NB4 (cell line): ENCODE results near the gene FAM110D.
A peak's percentile ranks its signal among the peaks of the same experiment; 100 is the strongest.

Source experiments
- DNase-seq: peaks from one replicate; pipeline ENCODE4 v3.0.0; 2010; ENCODE audit warnings: low read depth
- H3K4me3 ChIP-seq: one replicate; pipeline ENCODE4 v1.5.1; 2011; ENCODE audit warnings: mild to moderate bottlenecking, low read depth, low read length, moderate library complexity
- MYC ChIP-seq: IDR thresholded peaks from 2 replicates; pipeline ENCODE4 v1.6.1; 2011; ENCODE audit warnings: low read depth, low read length
- POLR2A ChIP-seq: IDR thresholded peaks from 2 replicates; pipeline ENCODE4 v1.6.1; 2011; ENCODE audit warnings: mild to moderate bottlenecking; ENCODE audit not compliant: insufficient read length; ENCODE audit errors: extremely low read depth
- TF ChIP-seq, protein P1 (sequence below): IDR thresholded peaks from one replicate; pipeline ENCODE4 v1.5.1; 2012; ENCODE audit warnings: low read depth, low read length
- TF ChIP-seq, protein P2 (sequence below): IDR thresholded peaks from 2 replicates; pipeline ENCODE4 v1.6.1; 2011; ENCODE audit warnings: low read depth, low read length

FAM110D gene

DNA sequence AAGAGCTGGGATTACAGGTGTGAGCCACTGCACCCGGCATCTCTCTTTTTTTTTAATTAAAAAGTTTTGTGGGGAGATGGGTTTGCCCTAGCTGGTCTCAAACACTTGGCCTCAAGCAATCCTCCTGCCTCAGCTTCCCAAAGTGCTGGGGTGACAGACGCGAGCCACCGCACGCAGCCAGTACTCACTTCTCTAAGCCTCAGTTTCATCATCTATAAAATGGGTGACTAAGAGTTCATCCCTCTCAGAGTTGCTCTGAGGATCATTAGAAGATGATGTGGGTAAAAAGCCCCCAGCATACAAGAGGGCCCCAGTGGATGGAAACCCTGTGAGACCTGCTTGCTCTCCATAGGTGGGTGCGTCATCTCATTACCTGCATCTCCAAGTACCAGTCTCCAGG lies 29.0 kb downstream of the FAM110D start:
- TF ChIP-seq, protein P1, sequence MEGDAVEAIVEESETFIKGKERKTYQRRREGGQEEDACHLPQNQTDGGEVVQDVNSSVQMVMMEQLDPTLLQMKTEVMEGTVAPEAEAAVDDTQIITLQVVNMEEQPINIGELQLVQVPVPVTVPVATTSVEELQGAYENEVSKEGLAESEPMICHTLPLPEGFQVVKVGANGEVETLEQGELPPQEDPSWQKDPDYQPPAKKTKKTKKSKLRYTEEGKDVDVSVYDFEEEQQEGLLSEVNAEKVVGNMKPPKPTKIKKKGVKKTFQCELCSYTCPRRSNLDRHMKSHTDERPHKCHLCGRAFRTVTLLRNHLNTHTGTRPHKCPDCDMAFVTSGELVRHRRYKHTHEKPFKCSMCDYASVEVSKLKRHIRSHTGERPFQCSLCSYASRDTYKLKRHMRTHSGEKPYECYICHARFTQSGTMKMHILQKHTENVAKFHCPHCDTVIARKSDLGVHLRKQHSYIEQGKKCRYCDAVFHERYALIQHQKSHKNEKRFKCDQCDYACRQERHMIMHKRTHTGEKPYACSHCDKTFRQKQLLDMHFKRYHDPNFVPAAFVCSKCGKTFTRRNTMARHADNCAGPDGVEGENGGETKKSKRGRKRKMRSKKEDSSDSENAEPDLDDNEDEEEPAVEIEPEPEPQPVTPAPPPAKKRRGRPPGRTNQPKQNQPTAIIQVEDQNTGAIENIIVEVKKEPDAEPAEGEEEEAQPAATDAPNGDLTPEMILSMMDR, result no peak
- TF ChIP-seq POLR2A (no peak), MYC (no peak)
- TF ChIP-seq, protein P2, sequence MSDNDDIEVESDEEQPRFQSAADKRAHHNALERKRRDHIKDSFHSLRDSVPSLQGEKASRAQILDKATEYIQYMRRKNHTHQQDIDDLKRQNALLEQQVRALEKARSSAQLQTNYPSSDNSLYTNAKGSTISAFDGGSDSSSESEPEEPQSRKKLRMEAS, result no peak
- no peak for DNase-seq
- H3K4me3 ChIP-seq, result no peak overlapping the region

DNA sequence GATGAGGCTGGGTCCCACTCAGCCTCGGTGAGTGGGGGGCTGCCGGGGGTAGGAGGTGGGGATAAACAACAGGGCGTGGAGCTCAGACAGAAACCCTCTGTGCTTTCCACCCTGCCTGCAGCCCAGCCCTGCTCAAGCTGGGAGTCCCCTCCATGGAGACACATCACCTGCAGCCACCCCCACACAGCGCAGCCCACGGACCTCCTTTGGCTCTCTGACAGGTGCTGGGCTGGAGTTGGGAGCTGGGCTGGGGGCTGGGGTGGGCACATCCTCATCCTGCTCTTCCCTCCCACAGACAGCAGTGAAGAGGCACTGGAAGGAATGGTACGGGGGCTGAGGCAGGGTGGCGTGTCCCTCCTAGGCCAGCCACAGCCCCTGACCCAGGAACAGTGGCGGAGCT lies 29.6 kb downstream of the FAM110D start:
- TF ChIP-seq, protein P2, result no peak
- TF ChIP-seq MYC (no peak), POLR2A (no peak)
- TF ChIP-seq, protein P1, result no peak
- H3K4me3 ChIP-seq, result no peak overlapping the region
- no peak for DNase-seq

DNA sequence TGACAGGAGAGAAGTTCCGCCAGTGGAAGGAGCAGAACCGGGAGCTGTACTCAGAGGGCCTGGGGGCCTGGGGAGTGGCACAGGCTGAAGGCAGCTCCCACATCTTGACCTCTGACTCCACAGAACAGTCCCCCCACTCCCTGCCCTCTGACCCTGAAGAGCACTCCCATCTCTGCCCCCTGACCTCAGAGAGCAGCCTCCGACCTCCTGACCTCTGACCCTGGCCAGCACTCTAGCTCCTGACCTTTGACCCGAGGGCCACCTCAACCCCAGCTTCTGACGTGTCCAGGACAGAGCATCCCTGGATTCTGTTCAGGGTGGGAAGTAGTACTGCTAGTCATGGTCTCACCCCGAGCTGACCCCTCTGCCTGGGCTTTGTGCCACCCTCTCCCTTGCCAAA lies 30.5 kb downstream of the FAM110D start:
- no peak overlapping the region for H3K4me3 ChIP-seq
- TF ChIP-seq, protein P2, result no peak
- TF ChIP-seq, protein P1, result no peak
- no peak for DNase-seq

DNA sequence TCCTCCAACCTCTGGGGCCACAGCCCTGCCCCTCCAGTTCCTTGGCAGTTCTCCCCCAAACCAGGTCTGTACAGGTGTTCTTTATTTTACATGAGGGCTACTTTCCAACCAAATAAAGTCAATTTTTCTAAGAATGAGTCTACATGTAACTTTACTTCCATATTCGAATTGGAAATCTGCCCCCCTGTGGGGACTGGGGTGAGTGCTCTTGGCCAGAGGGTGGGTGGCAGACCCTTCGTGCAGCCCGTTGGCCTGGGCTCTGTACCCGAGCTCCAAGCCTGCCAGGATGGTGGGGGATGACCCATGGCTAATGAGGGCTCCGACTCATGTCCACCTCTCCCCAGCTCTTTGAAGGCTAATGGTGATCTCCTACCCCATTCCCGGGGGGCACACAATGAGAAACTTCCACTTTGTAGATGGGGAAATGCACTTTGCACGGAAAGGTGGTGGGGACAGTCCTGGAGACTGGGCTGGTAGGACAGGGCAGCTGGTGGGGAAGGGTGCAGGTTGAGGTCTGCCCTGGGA lies 30.9 kb downstream of the FAM110D start:
- no peak overlapping the region for H3K4me3 ChIP-seq
- TF ChIP-seq, protein P1, result no peak
- TF ChIP-seq, protein P2, result no peak
- TF ChIP-seq MYC, result no peak
- no peak for DNase-seq

DNA sequence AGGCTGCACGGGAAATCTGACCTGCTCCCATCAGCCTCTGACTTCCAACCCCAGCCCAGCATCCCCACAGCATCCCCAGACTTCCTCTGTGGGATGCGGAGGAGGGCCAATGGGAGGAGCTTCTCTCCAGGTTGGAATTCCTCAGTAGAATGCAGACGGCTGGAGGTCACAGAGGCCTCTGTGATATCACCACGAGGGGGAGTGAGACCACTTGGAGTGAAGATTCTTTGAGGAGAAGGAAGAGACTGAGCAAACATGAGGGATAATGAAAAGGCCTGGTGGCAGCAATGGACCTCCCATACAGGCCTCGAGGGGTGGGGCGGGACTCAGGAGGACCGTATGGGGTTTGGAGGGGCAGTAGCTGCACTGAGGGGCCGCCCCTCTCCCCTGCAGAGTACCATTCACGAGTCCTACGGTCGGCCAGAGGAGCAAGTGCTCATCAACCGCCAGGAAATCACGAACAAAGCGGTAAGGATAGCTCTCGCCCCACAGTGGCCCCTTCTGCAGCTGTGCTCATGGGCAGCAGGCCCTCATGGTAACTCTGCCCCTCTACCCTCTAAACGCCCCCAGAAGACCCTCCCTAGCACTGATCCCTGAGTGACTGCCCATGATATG lies 31.6 kb downstream of the FAM110D start, which contains the start of gene CATSPER4:
TSS of gene CATSPER4 (plus strand) at position 230 of the 615 bp plus-strand sequence. CDS start at position 256, 26 bp downstream.
- no peak within 1 kb of the TSS for H3K4me3 ChIP-seq
- peak; percentile 48 for DNase-seq
- TF ChIP-seq, protein P1, result peak; percentile 51
- no peak for TF ChIP-seq POLR2A

DNA sequence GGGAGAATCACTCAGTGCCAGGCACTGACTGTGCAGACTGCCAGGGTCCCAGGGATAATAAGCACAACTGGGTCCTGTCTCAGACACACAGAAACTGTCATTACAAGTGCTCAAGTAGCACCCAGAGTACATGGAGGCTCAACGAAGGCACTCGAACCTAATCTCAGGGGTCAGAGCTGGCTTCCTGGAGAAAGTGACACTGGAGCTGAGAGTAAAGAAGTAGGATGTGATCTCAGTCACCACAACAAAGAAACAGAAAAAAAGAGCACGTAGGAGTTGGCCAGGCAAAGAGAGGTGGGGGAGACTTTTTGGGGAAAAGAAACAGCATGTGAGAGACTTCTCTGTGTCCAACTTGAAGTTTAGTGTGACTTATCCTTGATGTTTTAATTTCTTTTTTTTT lies 32.9 kb downstream of the FAM110D start:
- TF ChIP-seq POLR2A (no peak), MYC (no peak)
- TF ChIP-seq, protein P1, result no peak
- TF ChIP-seq, protein P2, result no peak
- no peak for DNase-seq
- no peak overlapping the region for H3K4me3 ChIP-seq
